Pulmonary artery endothelial cell (primary cell): ENCODE measurements around the gene CELA2A. TPM values are rescaled to one million over a fixed set of nuclear protein-coding genes. Genes with fewer than 3 reads are reported as not detected.
"Not testable (repeated sequence)": the region's sequence is repeated elsewhere in the genome, so short reads cannot be mapped to it uniquely, and the experiment has no call there.

Experiments
- DNase-seq: peaks from one replicate; pipeline ENCODE4 v3.0.0-alpha.2; 2011; ENCODE audit warnings: low read depth, low spot score
- total RNA-seq: library from RNA; depleted of rRNA; stranded (reverse); fragments of >200 nt; gene quantifications from 2 replicates; pipeline ENCODE4 v1.2.3, GENCODE V29; 2014

The CELA2A gene
- total RNA-seq, 1 donor from 2014 or later: not detected

GRCh38 chr1:15492596-15492995, 36.1 kb downstream of the CELA2A start:
- DNase-seq: no peak

- DNase-seq: no peak
Observed at GRCh38 chr1:15493869-15494390, 37.4 kb downstream of the CELA2A start.

GRCh38 chr1:15500184-15501178, 43.9 kb downstream of the CELA2A start:
- DNase-seq: no peak

- DNase-seq: no peak
Observed at GRCh38 chr1:15501208-15502032, 44.9 kb downstream of the CELA2A start.

- no peak for DNase-seq
Observed at GRCh38 chr1:15504436-15504835, 47.9 kb downstream of the CELA2A start.

- no peak for DNase-seq
Observed at GRCh38 chr1:15506831-15507230, 50.3 kb downstream of the CELA2A start.

- DNase-seq: no peak
Observed at GRCh38 chr1:15507278-15507677, 50.7 kb downstream of the CELA2A start.

GRCh38 chr1:15508700-15509487, 52.4 kb downstream of the CELA2A start:
- DNase-seq: no peak

GRCh38 chr1:15509586-15509985, 53.1 kb downstream of the CELA2A start:
- DNase-seq: no peak

- DNase-seq: no peak
Observed at GRCh38 chr1:15510611-15511405, 54.3 kb downstream of the CELA2A start.

GRCh38 chr1:15513192-15513591, 56.7 kb downstream of the CELA2A start:
- DNase-seq: no peak

GRCh38 chr1:15513919-15514318, 57.4 kb downstream of the CELA2A start:
- no peak for DNase-seq

- DNase-seq: not testable (repeated sequence)
Observed at GRCh38 chr1:15514557-15514956, 58.0 kb downstream of the CELA2A start.

GRCh38 chr1:15515022-15515663, 58.6 kb downstream of the CELA2A start:
- no peak for DNase-seq

GRCh38 chr1:15519625-15520024, 63.1 kb downstream of the CELA2A start:
- no peak for DNase-seq

GRCh38 chr1:15521206-15521906, 64.8 kb downstream of the CELA2A start:
- not testable (repeated sequence) for DNase-seq
